ENCODE data around the gene TSR2. TPM values are rescaled to one million over a fixed set of nuclear protein-coding genes. Genes with fewer than 3 reads are reported as not detected.

TSR2 gene
- total RNA-seq, 1 donor from 2014 or later: 14.0 TPM

- DNase-seq (ENCODE audit: low spot score in 2 of 2): no peak
- H3K36me3 ChIP-seq: no peaks in the 10 kb centered on the region
- no peak overlapping the region for H3K27ac ChIP-seq
- H3K4me1 ChIP-seq: no peaks in the 10 kb centered on the region
- no peak for TF ChIP-seq CTCF (IDR thresholded peaks at IDR 0.05)
- H3K9me3 ChIP-seq: no peaks in the 10 kb centered on the region
- H3K27me3 ChIP-seq: no peaks in the 10 kb centered on the region
- intact Hi-C loops (cut with DNase I): no loop called here
- H3K4me3 ChIP-seq: no peak overlapping the region
Observed at GRCh38 chrX:54415534-54416350, 24.5 kb upstream of the TSR2 start.

GRCh38 chrX:54416965-54417364, 23.2 kb upstream of the TSR2 start:
- intact Hi-C loops (cut with DNase I): no loop called here
- Histone ChIP-seq H3K4me3 (no peak overlapping the region), H3K27ac (no peak overlapping the region), H3K27me3 (no peaks in the 10 kb centered on the region), H3K9me3 (no peaks in the 10 kb centered on the region), H3K4me1 (no peaks in the 10 kb centered on the region), H3K36me3 (no peaks in the 10 kb centered on the region)
- no peak for DNase-seq (ENCODE audit: low spot score in 2 of 2)
- no peak for TF ChIP-seq CTCF (IDR thresholded peaks at IDR 0.05)

GRCh38 chrX:54419559-54420302, 20.5 kb upstream of the TSR2 start:
- H3K27ac ChIP-seq: no peak overlapping the region
- no peak for TF ChIP-seq CTCF (IDR thresholded peaks at IDR 0.05)

GRCh38 chrX:54422168-54422567, 18.0 kb upstream of the TSR2 start:
- H3K27ac ChIP-seq: no peak overlapping the region
- TF ChIP-seq CTCF (IDR thresholded peaks at IDR 0.05): no peak
- no peaks in the 10 kb centered on the region for H3K4me1 ChIP-seq

More at GRCh38 chrX:54419559-54420302, 20.5 kb upstream of the TSR2 start:
- H3K36me3 ChIP-seq: no peaks in the 10 kb centered on the region
- no peaks in the 10 kb centered on the region for H3K27me3 ChIP-seq
- intact Hi-C loops (cut with DNase I): no loop called here
- H3K4me1 ChIP-seq: no peaks in the 10 kb centered on the region
- DNase-seq (ENCODE audit: low spot score in 2 of 2): no peak
- no peak overlapping the region for H3K4me3 ChIP-seq
- no peaks in the 10 kb centered on the region for H3K9me3 ChIP-seq

GRCh38 chrX:54423161-54423888, 16.9 kb upstream of the TSR2 start:
- TF ChIP-seq CTCF (IDR thresholded peaks at IDR 0.05): no peak
- intact Hi-C loops (cut with DNase I): no loop called here
- DNase-seq (ENCODE audit: low spot score in 2 of 2): no peak

More at GRCh38 chrX:54422168-54422567, 18.0 kb upstream of the TSR2 start:
- no peaks in the 10 kb centered on the region for H3K9me3 ChIP-seq
- H3K36me3 ChIP-seq: no peaks in the 10 kb centered on the region
- intact Hi-C loops (cut with DNase I): no loop called here
- DNase-seq (ENCODE audit: low spot score in 2 of 2): no peak
- H3K27me3 ChIP-seq: no peaks in the 10 kb centered on the region
- no peak overlapping the region for H3K4me3 ChIP-seq

More at GRCh38 chrX:54423161-54423888, 16.9 kb upstream of the TSR2 start:
- Histone ChIP-seq H3K27ac (no peak overlapping the region), H3K4me1 (no peaks in the 10 kb centered on the region), H3K36me3 (no peaks in the 10 kb centered on the region), H3K4me3 (no peak overlapping the region), H3K27me3 (no peaks in the 10 kb centered on the region), H3K9me3 (no peaks in the 10 kb centered on the region)

Data from ascending aorta (tissue), 2 donors.